Heart left ventricle (tissue), 16 donors: Measurements from ENCODE around the gene MYO1C. TPM values are rescaled to one million over a fixed set of nuclear protein-coding genes. Genes with fewer than 3 reads are reported as not detected.

ENCODE experiments used
- ATAC-seq, 4 donors: fragments of 200-7000 bp; cut with Tn5 transposase; one replicate each; pipeline ENCODE4 v1.9.1; 2020 to 2022; ENCODE audit warnings: moderate library complexity in 4 of 4, mild to moderate bottlenecking in 3 of 4, moderate number of reproducible peaks in 1 of 4
- DNase-seq, 5 donors: peaks; one replicate each; pipeline ENCODE4 v3.0.0-alpha.2; 2020
- H3K27ac ChIP-seq, 12 donors: fragments of 200-600 bp; sonication (generic) in 4 of 12; one replicate each; pipeline versions ENCODE4 v1.5.0 to v1.8.0; 2016 to 2022; ENCODE audit warnings: mild to moderate bottlenecking in 2 of 12
- H3K27me3 ChIP-seq, 9 donors: fragments of 200-600 bp; sonication (generic) in 2 of 9; one replicate each; pipeline versions ENCODE4 v1.5.1 to v1.8.0; 2016 to 2022; ENCODE audit warnings: mild to moderate bottlenecking in 3 of 9
- H3K36me3 ChIP-seq, 9 donors: fragments of 200-600 bp; sonication (generic) in 2 of 9; one replicate each; pipeline versions ENCODE4 v1.5.0 to v1.8.0; 2018 to 2022; ENCODE audit warnings: mild to moderate bottlenecking in 2 of 9
- H3K4me1 ChIP-seq, 12 donors: fragments of 200-600 bp; sonication (generic) in 4 of 12; one replicate each; pipeline versions ENCODE4 v1.5.0 to v1.8.0; 2016 to 2022; ENCODE audit warnings: mild to moderate bottlenecking in 3 of 12
- H3K4me3 ChIP-seq, 12 donors: fragments of 200-600 bp; sonication (generic) in 4 of 12; one replicate each; pipeline versions ENCODE4 v1.5.0 to v1.8.0; 2017 to 2022; ENCODE audit warnings: mild to moderate bottlenecking in 9 of 12, moderate library complexity in 4 of 12
- H3K9me3 ChIP-seq, 12 donors: fragments of 200-600 bp; sonication (generic) in 4 of 12; one replicate each; pipeline versions ENCODE4 v1.5.0 to v1.8.0; 2016 to 2022; ENCODE audit warnings: mild to moderate bottlenecking in 1 of 12
- POLR2A ChIP-seq, 2 donors: fragments of 450-650 bp; IDR thresholded peaks; one replicate each; pipeline ENCODE4 v1.6.1; 2017; ENCODE audit warnings: antibody characterized with exemption in 2 of 2, mild to moderate bottlenecking in 2 of 2, moderate library complexity in 2 of 2
- WGBS, 4 donors: extraction: QIAGEN DNeasy Blood & Tissue Kit in 2 of 4; methylation state at CpG; one replicate each; pipeline versions ENCODE4 v1.1.5 to v1.1.7; 2013 to 2018; 5-methylcytosine and 5-hydroxymethylcytosine counted together
- intact Hi-C, 10 donors: fragments of 100-400 bp; cut with DNase I; formaldehyde crosslinking; loops; one replicate each; pipeline versions ENCODE4 v1.11.1 to v1.14.2; 2022
- polyA plus RNA-seq, 2 donors: library from polyadenylated mRNA; stranded (reverse); fragments of 200-250 nt; gene quantifications; one replicate each; pipeline ENCODE4 v1.2.3, GENCODE V29; 2013
- total RNA-seq, 9 donors: library from RNA; depleted of rRNA in 2 of 9; stranded (reverse); fragments of >200 nt in 2 of 9; fragmentation: NEBNext Ultra II Directional in 3 of 9; extraction: Animal tissue kit (Norgen Biotek cat#: 25700) in 3 of 9; gene quantifications; one replicate each; pipeline versions ENCODE4 v1.1.0 to v1.2.4, GENCODE V29; 2016 to 2023
- TF ChIP-seq, protein P1 (sequence below), 12 donors: fragments of 200-600 bp; sonication (generic) in 4 of 12; IDR thresholded peaks; one replicate each; pipeline versions ENCODE4 v1.5.0 to v1.8.0; 2018 to 2022; ENCODE audit warnings: antibody characterized with exemption in 12 of 12, mild to moderate bottlenecking in 5 of 12
- donor health status: ischemic (EF 13 %, LVEDD 7.1; RV severe dilation, severe dysfunction).
- donor health status: healthy with polysubstance abuse.
- donor health status: DM: no; HTN: yes; CAD: no.
- donor health status: DM: no; HTN: no; CAD: no.
- donor health status: ischemic (EF 25% LVEDD 6.9; RV normal size, moderate dysfunction).
- donor health status: ischemic (EF 25% LVEDD 5.7; RV mildly dilated, moderate dysfunction).
- donor health status: healthy.
- donor health status: DM: yes; HTN: yes; CAD: no.
- donor health status: ischemic (EF 35%, LVEDD 5.7; RV mildly dilated, moderate dysfunction).
- donor health status: nonischemic (EF 11% LVEDD 7.7; RV severe dilation, severe dysfunction).
- donor health status: DM: yes; HTN: yes; CAD: no.
- donor health status: PGD.
- donor health status: ischemic (EF 29% LVEDD 5.4; RV normal size, mild dysfunction).
- donor health status: nonischemic (EF 23%, LVEDD 6.1; RV moderate dilation, normal function).

The MYO1C gene
- total and polyA plus RNA-seq, 11 donors = 89.6 to 259 (median 174) TPM

DNA sequence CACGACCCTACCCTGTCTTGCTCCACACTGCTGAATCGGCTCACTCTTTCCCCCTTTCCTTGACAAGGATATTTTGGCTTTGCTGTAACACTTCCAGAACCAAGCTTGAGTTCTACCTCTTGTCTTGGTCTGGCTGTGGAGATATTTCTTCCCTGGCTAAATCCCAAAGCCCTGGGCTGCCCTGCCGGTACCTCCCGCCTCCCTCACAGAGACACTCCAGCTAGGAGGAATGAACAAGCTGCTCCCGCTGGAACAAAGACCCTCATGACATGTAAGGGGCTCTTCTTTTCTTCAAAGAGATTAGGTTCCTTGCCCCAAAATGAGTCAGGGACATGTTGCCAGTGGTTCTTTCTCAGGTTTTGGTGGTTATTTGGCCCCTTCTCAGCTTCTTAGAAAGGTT, 13.1 kb upstream of the MYO1C start:
- ATAC-seq = peak in 3 of 4 donors; percentile 6 to 43 (median 39)
- WGBS, 4 donors = 45 to 65% (median 60%) methylated on average over 5 of the region's 5 CpGs
- no peak for DNase-seq
- Histone ChIP-seq H3K4me1 (peaks cover 1 to 67% (median 29%) of the 10 kb centered on the region in 12 donors), H3K27me3 (no peaks in the 10 kb centered on the region), H3K36me3 (peaks cover 0 to 67% (median 50%) of the 10 kb centered on the region in 9 donors), H3K4me3 (no peak overlapping the region), H3K9me3 (no peaks in the 10 kb centered on the region), H3K27ac (peak overlapping the region in 8 of 12 donors; percentile 15 to 75 (median 46))
- intact Hi-C loops = loop anchor here in 1 of 10 donors (1.0 kb wide), 1 partner anchor 10 kb away; no protein-coding TSS in a partner anchor
- TF ChIP-seq, protein P1, sequence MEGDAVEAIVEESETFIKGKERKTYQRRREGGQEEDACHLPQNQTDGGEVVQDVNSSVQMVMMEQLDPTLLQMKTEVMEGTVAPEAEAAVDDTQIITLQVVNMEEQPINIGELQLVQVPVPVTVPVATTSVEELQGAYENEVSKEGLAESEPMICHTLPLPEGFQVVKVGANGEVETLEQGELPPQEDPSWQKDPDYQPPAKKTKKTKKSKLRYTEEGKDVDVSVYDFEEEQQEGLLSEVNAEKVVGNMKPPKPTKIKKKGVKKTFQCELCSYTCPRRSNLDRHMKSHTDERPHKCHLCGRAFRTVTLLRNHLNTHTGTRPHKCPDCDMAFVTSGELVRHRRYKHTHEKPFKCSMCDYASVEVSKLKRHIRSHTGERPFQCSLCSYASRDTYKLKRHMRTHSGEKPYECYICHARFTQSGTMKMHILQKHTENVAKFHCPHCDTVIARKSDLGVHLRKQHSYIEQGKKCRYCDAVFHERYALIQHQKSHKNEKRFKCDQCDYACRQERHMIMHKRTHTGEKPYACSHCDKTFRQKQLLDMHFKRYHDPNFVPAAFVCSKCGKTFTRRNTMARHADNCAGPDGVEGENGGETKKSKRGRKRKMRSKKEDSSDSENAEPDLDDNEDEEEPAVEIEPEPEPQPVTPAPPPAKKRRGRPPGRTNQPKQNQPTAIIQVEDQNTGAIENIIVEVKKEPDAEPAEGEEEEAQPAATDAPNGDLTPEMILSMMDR (IDR thresholded peaks at IDR 0.05) = no peak
- no peak for TF ChIP-seq POLR2A (IDR thresholded peaks at IDR 0.05)

DNA sequence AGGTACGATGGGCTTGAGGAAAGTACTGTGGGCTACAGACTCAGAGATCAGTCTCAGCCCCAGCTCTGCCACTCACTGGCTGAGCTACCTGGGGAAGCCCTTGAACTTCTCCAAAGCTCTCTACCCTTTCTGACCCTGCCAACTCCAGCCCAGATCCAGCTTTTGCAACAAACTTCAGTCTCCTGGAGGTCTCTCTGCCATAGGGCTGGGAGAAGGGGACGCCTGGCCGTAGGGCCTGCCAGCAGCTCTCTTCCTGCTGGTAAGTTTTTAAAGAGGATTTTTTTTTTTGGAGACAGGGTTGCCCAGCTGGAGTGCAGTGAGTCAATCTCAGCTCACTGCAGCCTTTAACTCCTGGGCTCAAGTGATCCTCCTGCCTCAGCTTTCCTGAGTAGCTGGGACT, 12.4 kb upstream of the MYO1C start:
- peak overlapping the region in 3 of 12 donors; percentile 6 to 72 (median 58) for H3K27ac ChIP-seq
- intact Hi-C loops = loop anchor here in 1 of 10 donors (1.0 kb wide), 1 partner anchor 10 kb away; no protein-coding TSS in a partner anchor

DNA sequence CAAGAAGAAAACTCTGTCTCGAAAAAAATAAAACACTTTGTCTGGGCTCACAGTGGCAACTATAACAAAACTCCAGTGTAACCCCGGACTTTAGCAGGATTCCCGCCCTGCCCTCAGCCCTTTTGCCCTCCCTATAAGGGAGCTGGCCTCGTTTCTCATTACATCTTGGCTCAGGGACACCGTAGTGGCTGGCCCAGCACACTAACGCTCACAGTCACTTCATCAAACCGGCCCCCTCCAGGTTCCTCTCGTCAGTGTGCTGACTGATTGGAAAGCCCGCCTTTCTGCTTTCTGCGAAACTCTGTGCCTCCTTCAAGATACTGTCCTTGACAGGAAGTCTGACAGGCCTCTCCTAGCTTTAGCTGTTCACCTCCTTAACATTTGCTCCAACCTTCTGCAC, 11.2 kb upstream of the MYO1C start:
- 64 to 70% (median 70%) methylated on average over 10 of the region's 10 CpGs for WGBS, 4 donors
- no peak overlapping the region for H3K27ac ChIP-seq
- no peaks in the 10 kb centered on the region for H3K9me3 ChIP-seq
- peak in 1 of 5 donors; percentile 26 for DNase-seq
- H3K4me1 ChIP-seq = peaks cover 0 to 52% (median 20%) of the 10 kb centered on the region in 12 donors
- H3K4me3 ChIP-seq = no peak overlapping the region
- intact Hi-C loops = no loop called here
- no peak for TF ChIP-seq POLR2A (IDR thresholded peaks at IDR 0.05)
- peaks cover 0 to 70% (median 49%) of the 10 kb centered on the region in 9 donors for H3K36me3 ChIP-seq
- no peaks in the 10 kb centered on the region for H3K27me3 ChIP-seq
- ATAC-seq = peak in 3 of 4 donors; percentile 19 to 26 (median 19)

More for the DNA sequence above, 12.4 kb upstream of the MYO1C start:
- Histone ChIP-seq H3K36me3 (peaks cover 0 to 70% (median 53%) of the 10 kb centered on the region in 9 donors), H3K27me3 (no peaks in the 10 kb centered on the region), H3K9me3 (no peaks in the 10 kb centered on the region), H3K4me3 (no peak overlapping the region), H3K4me1 (peaks cover 0 to 60% (median 23%) of the 10 kb centered on the region in 12 donors)
- ATAC-seq (no peak), DNase-seq (no peak)
- TF ChIP-seq, protein P1 (IDR thresholded peaks at IDR 0.05) = no peak
- no peak for TF ChIP-seq POLR2A (IDR thresholded peaks at IDR 0.05)
- 76 to 87% (median 85%) methylated on average over 3 of the region's 3 CpGs for WGBS, 4 donors

DNA sequence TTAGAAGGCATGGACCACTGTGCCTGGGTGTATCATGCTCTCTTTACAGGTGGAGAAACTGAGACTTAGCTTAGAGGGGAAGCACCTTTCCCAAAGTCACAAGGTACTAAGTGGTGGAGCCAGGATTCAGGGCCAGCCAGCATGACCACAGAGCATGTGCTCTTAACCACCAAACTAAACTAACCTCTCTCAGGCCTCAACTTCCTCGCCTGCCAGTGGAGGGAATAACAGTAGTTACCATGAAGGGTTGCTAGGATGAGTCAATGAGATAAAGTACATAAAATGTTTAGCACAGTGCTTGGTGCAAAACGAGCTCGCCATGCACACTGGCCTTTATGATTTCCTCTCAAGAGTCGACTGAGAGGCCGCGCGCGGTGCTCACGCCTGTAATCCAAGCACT, 6.4 kb upstream of the MYO1C start:
- no peak overlapping the region for H3K4me3 ChIP-seq
- ATAC-seq (no peak), DNase-seq (no peak)
- H3K4me1 ChIP-seq = peaks cover 4 to 50% (median 35%) of the 10 kb centered on the region in 12 donors
- H3K27ac ChIP-seq = no peak overlapping the region
- no peaks in the 10 kb centered on the region for H3K27me3 ChIP-seq
- 80 to 84% (median 83%) methylated on average over 9 of the region's 9 CpGs for whole genome bisulfite sequencing, 4 donors
- intact Hi-C loops = no loop called here
- peaks cover 0 to 62% (median 43%) of the 10 kb centered on the region in 9 donors for H3K36me3 ChIP-seq
- H3K9me3 ChIP-seq = no peaks in the 10 kb centered on the region
- no peak for TF ChIP-seq POLR2A (IDR thresholded peaks at IDR 0.05)
- TF ChIP-seq, protein P1 (IDR thresholded peaks at IDR 0.05) = no peak

DNA sequence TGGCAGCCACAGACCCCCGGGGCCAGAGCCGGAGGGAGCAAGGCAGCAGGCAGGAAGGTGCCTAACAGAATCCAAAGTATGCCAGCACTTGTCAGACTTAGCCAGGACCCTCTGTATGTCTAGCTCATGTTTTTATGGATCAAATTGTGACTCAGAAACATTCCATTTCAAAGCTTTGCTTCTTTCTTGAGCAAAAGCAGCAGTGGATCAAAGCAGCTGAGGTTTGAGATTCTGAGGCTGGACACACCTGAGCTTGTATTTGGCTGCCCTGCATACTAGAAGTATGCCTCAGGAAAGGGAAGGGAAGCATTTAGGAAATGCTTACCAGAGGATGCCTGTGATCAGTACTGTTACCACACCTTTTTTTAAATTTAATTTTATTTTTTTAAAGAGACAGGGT, 5.7 kb upstream of the MYO1C start:
- no peak for TF ChIP-seq POLR2A (IDR thresholded peaks at IDR 0.05)
- TF ChIP-seq, protein P1 (IDR thresholded peaks at IDR 0.05) = no peak
- H3K27ac ChIP-seq = no peak overlapping the region
- DNase-seq = no peak
- peaks cover 0 to 62% (median 38%) of the 10 kb centered on the region in 9 donors for H3K36me3 ChIP-seq
- peaks cover 9 to 56% (median 41%) of the 10 kb centered on the region in 12 donors for H3K4me1 ChIP-seq
- WGBS, 4 donors = 52 to 75% (median 68%) methylated on average over 2 of the region's 2 CpGs
- no peak overlapping the region for H3K4me3 ChIP-seq
- no peak for ATAC-seq
- no peaks in the 10 kb centered on the region for H3K9me3 ChIP-seq
- intact Hi-C loops = no loop called here
- H3K27me3 ChIP-seq = no peaks in the 10 kb centered on the region
